GM23248 (cell line): Measurements from ENCODE around the gene APRT.

Experiments used
- EZH2 ChIP-seq: fragments of 200-600 bp; sonication (generic); IDR thresholded peaks from 2 replicates; pipeline ENCODE4 v1.6.1; 2018; ENCODE audit warnings: antibody characterized with exemption, mild to moderate bottlenecking; ENCODE audit not compliant: insufficient read depth, poor library complexity, severe bottlenecking
- EZH2phosphoT487 ChIP-seq: fragments of 200-600 bp; sonication (generic); IDR thresholded peaks from 2 replicates; pipeline ENCODE4 v1.6.1; 2018; ENCODE audit warnings: antibody characterized with exemption, moderate library complexity, mild to moderate bottlenecking, low read depth; ENCODE audit not compliant: insufficient read depth

- no peak for TF ChIP-seq EZH2
- no peak for TF ChIP-seq EZH2phosphoT487
Measured at GRCh38 chr16:88835383-88835782, 23.7 kb upstream of the APRT start.
